ENCODE measurements around the gene TNFRSF13B.
"Not testable (repeated sequence)": the region's sequence is repeated elsewhere in the genome, so short reads cannot be mapped to it uniquely, and the experiment has no call there.

TNFRSF13B gene

DNA sequence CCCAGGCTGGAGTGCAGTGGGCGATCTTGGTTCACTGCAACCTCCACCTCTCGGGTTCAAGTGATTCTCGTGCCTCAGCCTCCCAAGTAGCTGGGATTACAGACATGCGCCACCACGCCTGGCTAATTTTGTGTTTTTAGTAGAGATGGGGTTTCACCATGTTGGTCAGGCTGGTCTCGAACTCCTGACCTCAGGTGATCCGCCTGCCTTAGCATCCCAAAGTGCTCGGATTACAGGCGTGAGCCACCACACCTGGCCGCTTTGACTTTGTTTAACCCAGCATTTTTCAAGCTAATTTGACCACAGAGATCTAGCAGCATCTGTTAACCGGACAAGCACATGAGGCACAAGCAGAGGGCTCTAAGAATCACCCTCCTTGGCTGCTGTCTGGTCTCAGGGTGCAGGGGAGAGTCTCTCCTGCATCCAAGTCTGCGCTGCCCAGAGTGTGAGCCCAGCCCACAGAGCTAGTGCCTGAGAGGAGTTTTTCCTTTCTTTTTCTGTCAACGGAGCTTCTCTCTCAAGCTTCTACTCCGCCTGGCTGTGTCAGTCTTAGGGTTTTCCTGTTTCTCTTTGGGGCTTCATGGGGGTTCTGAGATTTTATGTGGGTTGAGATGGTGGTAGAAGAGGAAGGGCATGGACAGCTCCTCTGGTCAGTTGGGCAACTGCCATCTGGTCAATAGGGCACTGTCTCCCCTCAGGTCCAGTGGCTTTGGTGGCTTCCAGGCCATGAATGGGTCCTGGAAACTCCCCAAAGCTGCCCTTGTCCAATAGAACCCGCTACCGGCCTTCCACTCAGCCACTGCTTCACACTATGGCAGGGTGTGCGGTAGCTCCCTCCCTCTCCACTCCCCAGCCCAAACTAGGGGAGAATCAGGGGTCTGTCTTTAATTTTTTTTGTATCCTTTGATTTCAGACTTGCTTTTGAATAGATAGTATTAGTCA is 59.6 kb downstream of the TNFRSF13B start:
- no peak for DNase-seq

DNA sequence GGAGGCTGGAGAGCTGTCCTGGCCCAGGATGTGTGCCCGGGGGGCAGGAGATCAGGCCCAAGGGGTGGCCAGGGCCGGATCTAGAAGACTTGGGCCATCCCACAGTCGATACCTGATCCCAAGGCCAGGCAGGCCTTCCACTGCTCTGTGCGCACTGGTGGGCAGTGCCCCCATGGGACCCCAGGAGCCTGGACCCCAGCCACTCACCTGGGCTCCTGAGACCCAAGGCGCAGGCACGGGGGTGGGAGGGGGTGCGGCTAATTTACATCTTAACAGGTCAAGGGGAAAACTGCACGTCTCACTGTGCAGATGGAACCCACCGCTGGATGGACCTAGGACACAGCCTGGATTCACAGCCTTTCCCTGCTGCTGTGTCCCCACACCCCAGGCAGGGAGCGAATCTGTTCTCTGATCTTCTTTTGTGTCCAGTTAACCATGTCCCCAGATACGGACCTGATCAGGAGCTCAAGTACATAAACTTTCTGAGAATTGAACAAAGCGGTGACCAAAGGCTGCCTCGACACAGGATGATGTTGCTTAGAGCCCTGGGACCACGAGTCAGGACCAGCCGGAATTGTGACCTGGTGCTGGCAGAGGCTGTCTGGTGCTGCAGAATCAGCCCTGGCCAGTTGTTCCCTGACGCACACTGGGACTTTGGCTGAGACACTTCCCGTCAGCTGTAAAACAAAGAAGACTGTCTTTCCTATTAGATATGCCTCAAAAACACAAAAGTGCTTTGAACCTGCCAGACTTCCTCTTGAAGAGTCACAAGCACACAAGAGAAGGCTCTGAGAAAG is 60.6 kb downstream of the TNFRSF13B start:
- DNase-seq = peak in 23 of 56 donors; percentile 6 to 63 (median 31)

DNA sequence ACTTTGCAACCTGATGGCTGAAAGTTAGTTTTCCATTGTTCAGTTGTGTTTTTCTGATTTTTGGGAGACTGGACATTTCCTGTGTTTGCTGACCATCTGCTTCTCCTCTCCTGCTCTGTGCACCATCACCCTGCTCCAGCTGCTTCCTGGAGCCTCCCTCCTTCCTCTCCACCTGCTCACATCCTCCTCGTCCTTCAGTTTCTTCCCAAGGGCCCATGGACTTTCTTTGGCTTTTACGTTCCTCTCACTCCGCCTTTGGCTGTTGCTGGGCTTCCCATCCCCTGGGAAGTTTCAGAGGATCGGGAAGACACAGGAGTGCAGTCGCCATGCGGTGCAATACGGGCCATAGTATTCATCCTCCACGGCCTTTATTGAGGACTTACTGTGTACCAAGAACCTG is 61.6 kb downstream of the TNFRSF13B start:
- no peak for DNase-seq

DNA sequence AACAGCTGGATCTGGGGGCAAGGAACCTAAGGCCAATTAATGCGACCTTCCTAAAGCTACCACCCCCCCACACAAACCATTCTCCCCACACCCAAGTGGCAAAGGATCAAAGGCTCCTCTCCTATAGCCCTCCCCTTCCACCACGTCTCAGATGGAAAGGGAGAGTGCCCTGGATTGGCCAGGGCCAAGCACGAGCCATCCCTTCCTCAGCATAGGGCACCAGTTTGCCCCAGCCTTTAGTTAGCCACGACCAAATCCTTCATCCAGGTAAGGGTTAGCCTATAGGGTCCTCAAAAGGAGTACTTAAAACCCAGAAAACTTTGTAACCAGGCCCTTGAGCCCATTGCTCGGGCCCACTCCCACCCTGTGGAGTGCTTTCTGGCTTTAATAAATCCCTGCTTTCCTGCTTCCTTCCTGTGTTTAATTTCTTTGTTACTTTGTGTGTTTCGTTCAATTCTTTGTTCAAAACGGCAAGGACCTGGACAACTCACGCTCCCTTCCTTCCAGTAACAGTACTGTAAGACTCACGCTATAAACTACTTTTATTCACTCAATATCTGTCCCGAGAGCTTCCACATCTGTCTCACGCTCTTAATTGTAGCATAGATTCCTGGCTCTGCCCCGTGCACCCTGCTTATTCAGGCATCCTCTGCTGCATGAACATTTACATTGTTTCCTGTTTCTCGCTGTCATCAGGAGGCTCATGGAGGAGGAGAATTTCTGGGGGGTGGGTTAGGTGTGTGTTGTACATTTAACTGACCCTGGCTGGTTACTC is 62.3 kb downstream of the TNFRSF13B start:
- DNase-seq = no peak

DNA sequence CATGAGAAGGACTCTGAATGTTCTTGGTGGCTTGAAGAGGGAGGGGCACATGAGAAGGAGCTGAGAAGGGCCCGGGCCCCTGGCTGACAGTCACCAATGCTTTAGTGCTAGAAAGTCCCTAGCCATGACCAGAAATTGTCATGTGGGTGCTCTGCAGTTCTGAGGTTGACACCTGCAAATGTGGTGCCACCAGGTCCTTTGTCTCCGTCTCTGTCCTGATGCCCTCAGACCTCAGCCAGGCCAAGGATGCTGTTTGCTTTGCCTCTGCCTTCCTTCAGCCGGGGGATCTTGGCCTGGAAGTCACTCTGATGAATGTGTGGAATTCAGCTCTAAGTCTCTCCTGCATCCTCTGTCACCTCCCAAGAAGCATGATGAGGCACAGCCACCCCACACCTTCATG is 63.6 kb downstream of the TNFRSF13B start:
- no peak for DNase-seq

DNA sequence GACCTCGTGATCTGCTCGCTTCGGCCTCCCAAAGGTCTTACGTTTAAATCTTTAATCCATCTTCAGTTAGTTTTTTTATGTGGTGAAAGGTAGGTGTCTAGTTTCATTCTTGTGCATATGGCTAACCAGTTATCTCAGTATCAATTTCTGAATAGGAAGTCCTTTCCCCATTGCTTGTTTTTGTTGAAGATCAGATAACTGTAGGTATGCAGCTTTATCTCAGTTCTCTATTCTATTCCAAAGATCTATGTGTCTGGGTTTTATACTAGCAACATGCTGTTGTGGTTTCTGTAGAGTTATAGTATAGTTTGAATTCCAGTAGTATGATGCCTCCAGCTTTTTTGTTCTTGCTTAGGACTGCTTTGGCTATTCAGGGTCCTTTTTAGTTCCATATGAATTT is 65.2 kb downstream of the TNFRSF13B start:
- no peak for DNase-seq

DNA sequence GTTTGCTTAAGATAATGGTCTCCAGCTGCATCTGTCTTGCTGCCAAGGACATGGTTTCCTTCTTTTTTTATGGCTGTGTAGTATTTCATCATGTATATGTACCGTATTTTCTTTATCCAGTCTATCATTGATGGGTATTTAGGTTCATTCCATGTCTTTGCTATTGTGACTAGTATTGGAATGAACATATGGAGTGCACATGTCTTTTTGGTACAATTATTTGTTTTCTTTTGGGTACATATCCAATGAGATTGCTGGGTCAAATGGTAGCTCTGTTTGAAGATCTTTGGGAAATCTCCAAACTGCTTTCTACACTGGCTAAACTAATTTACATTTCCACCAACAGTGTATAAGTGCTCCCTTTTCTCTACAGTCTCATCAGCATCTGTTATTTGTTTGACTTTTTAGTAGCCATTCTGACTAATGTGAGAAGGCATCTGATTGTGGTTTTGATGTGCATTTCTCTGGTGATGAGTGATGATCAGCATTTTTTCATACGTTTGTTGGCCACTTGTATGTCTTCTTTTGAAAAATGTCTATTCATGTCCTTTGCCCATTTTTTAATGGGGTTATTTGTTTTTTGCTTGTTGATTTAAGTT is 66.2 kb downstream of the TNFRSF13B start:
- no peak for DNase-seq

DNA sequence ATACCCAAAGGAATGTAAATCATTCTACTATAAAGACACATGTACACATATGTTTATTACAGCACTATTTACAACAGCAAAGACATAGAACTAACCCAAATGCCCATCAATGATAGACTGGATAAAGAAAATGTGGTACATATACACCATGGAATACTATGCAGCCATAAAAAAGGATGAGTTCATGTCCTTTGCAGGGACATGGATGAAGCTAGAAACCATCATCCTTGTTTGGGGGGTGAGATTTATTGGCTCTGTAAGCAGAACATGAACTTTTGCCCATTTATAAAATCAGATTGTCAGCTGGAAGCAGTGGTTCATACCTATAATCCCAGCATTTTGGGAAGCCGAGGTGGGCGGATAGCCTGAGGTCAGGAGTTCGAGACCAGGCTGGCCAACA is 68.8 kb downstream of the TNFRSF13B start:
- not testable (repeated sequence) for DNase-seq

DNA sequence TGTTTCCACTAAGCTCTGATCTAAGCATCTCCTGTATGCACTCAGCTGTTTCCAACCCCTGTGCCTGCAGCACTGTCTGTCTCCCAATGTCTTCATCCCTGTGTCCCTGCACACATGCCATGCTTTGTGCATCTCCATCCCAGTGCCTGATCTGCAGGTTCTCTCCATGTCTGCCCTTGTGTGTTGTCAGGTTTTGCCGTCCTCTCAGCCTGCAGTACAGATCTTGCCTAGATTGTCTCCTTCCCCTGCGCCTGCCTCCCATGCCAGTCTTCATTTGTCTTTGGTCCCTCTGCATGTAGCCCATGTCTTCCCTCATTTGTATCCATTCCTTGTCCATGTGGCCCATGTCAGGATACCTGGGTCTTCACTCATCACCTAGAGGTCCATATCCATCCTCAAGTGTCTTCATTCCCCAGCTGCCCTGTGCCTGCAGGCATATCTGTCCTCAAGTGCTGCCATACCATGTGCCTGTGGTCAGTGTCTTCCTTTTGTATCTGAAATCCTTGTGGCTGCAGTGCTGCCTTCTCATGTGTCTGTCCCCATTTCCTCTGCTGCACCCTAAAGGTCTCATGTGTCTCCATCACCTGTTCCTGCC is 71.5 kb downstream of the TNFRSF13B start:
- DNase-seq = no peak

DNA sequence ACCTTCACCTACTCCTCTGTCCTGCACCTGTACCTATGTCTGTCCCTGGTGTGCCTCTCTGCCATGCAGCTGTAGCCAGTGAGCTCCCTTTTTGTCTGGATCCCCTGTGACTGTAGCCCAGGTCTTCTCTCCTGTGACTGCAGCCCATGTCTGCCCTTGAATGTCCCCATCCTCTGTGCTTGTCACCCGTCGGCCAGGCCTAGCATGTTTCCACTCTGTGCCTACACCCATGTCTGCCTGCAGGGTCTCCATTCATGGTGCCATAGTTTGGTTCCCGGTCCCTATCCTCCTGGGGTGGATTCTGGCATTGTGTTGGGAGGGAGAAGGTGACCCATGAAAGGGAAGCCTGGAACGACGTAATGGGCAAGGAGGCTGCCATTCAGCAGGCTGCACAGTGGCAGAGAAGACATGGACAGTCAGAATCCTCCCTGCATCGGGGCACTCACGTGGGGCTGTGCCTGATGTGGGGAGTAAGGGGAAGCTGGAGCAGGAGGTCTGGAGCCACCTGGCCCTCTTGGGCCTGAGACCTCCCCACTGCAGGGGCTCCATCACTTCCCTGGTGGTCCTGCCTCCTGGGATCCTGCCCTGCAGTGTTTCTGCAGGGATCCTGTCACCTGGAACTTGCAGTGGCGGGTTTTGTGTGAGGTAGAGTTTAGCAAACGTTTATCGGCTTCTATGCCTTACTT is 74.6 kb downstream of the TNFRSF13B start:
- DNase-seq = not testable (repeated sequence)

DNA sequence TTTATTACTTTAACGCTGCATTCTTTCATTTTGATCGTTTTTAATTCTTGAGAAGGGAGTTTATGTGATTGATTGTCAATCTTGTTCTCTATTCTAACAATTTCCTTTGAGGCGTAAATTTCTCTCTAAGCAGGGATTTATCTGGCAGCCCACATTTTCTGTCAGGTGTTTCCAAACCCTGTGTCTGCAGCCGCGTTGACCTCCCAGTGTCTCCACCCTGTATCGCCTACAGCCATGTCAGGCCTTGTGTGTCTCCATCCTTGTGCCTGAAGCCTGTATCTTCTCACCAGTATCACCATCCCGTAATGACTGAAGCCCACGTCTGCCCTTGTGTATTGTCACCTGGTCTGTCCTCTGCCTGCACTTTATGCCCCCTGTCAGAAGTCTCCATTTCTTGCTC is 75.7 kb downstream of the TNFRSF13B start:
- DNase-seq = not testable (repeated sequence)

DNA sequence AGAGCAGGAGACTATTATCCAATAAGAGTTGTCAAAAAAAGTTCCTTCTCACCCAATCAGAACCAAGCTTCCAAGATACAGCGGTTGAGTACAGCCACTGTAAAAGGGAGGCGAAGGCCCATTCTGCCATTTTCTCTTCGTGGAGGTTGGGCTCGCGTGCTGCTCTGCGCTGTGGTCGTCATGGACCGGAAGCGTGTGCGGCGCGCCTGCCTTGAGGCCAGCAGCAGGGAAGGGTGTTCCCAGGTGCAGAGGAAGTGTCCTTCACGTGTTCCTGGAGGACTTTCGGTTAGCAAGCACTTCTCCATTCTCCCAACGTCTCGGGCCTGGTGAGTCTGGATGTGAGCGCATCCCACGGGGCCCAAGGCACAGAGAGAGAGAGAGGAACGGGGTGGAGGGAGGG is 78.4 kb downstream of the TNFRSF13B start:
- DNase-seq = not testable (repeated sequence)

DNA sequence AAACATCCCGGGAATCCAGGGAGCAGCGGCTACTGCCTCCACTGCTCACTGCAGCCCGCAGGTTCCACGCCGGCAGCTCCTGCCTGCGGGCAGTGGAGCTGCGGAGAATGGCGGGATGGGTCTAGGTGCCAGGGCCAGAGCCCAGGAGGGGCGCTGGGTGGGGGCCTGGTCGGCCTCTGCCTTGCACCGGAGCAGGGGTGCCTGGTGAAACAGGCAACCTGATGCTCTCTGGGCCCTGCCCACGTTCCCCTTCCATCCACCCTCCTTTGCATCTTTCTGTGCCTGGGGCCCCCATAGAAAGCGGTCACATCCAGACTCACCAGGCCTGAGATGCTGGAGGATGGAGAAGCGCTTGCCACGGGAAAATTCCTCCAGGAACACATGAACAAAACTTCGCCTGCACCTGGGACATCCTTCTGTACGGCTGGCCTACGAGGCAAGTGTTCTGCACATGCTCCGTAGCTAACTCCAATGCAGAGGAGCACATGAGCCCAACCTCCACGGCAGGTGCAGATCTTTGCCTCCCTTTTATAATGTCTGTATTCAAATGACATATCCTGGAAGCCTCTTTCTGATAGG is 79.0 kb downstream of the TNFRSF13B start:
- DNase-seq = not testable (repeated sequence)

DNA sequence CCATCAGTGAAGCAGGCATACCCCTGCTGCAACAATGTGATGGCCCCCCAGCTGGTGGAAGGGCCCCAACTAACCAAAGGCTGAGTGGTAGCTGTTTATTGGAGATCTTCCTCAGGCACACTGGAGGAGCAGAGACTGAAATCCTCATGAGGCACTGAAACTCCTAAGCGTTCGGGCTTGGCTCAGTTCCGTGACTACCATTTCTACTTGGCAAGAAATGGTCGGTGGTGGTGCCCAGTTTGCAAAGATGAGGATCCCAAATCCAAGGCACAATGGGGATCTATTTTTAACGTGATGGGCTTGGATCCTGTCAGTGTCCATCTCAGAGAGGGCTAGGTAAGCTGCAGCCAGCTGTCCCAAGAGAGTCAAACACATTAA is 82.8 kb downstream of the TNFRSF13B start:
- no peak for DNase-seq
